ENCODE measurements around the gene SPINK2.

SPINK2 gene

GRCh38 chr4:56790691-56791091, 30.8 kb downstream of the SPINK2 start:
- peaks cover 0 to 13% (median 7%) of the 10 kb centered on the region in 11 experiments; a peak in 9 of 22 replicates for H3K9me3 ChIP-seq (replicated peaks in 1 of 11)
- TF ChIP-seq Cebpa-rat (IDR thresholded peaks at IDR 0.05): no peak
- H4K20me1 ChIP-seq: no peaks in the 10 kb centered on the region
- no peaks in the 10 kb centered on the region for H3K27me3 ChIP-seq
- H3K4me1 ChIP-seq: 0 out of 20 replicates have a peak, but pooled peaks cover 0 to 3% (median 0%) of the 10 kb centered on the region in 10 experiments
- H3K9ac ChIP-seq: no peak overlapping the region
- H3K27ac ChIP-seq: no peak overlapping the region
- no peak overlapping the region for H3K4me2 ChIP-seq
- H3K4me3 ChIP-seq: no peak overlapping the region
- no peaks in the 10 kb centered on the region for H3K36me3 ChIP-seq

DNA sequence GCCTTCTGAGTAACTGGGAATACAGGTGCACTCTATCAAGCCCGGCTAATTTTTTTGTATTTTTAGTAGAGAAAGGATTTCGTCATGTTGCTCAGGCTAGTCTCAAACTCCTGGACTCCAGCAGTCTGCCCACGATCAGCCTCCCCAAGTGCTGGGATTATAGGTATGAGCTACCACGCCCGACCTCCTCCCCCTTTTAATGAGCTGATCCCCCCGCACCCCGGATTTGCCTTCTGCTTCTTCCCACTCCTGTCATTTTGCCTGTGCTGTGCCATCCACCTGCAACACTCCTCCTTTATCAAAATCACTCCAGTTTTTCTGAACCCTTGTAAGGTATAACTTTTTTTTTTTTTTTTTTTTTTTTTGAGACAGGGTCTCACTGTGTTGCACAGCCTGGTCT, 33.4 kb downstream of the SPINK2 start:
- Histone ChIP-seq H3K4me3 (no peak overlapping the region), H3K9ac (no peak overlapping the region), H3K27ac (no peak overlapping the region), H3K4me2 (no peak overlapping the region), H3K36me3 (no peaks in the 10 kb centered on the region), H4K20me1 (no peaks in the 10 kb centered on the region), H3K27me3 (no peaks in the 10 kb centered on the region), H3K4me1 (peaks cover 0 to 3% (median 0%) of the 10 kb centered on the region in 10 experiments; a peak in 1 of 20 replicates), H3K9me3 (replicated peaks in 1 of 11) (peaks cover 0 to 13% (median 7%) of the 10 kb centered on the region in 11 experiments; a peak in 9 of 22 replicates)
- no peak for TF ChIP-seq Cebpa-rat (IDR thresholded peaks at IDR 0.05)

DNA sequence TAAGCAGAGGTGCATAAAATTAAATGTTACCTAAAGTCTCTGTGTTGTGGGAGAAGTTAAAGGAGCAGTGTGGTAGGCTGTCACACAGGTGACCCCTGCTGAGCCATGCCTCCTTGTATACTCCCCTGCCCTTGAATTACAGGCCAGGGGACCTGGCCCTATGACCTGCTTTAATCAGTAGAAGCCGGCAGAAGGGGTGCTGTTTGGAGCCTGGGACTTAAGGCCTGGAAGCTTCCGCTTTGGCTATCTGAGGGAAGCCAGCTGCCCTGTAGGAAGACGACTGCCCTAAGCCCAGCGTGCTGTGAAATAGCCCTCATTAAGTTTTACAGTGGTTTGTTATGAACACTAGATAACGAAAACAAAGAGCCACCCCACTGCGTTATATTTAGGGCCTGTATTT, 34.1 kb downstream of the SPINK2 start:
- H3K9ac ChIP-seq: no peak overlapping the region
- H3K27me3 ChIP-seq: no peaks in the 10 kb centered on the region
- peaks cover 0 to 8% (median 2%) of the 10 kb centered on the region in 10 experiments; a peak in 5 of 20 replicates for H3K4me1 ChIP-seq
- no peak for TF ChIP-seq Cebpa-rat (IDR thresholded peaks at IDR 0.05)
- H3K27ac ChIP-seq: no peak overlapping the region
- no peak overlapping the region for H3K4me2 ChIP-seq
- no peaks in the 10 kb centered on the region for H3K36me3 ChIP-seq
- H4K20me1 ChIP-seq: no peaks in the 10 kb centered on the region
- no peak overlapping the region for H3K4me3 ChIP-seq
- peaks cover 0 to 13% (median 7%) of the 10 kb centered on the region in 11 experiments; a peak in 9 of 22 replicates for H3K9me3 ChIP-seq (replicated peaks in 1 of 11)

GRCh38 chr4:56786955-56787354, 34.5 kb downstream of the SPINK2 start:
- Histone ChIP-seq H4K20me1 (no peaks in the 10 kb centered on the region), H3K9ac (no peak overlapping the region), H3K9me3 (replicated peaks in 1 of 11) (peaks cover 0 to 13% (median 7%) of the 10 kb centered on the region in 11 experiments; a peak in 9 of 22 replicates), H3K4me3 (no peak overlapping the region), H3K27me3 (no peaks in the 10 kb centered on the region), H3K36me3 (no peaks in the 10 kb centered on the region), H3K4me2 (no peak overlapping the region), H3K27ac (no peak overlapping the region), H3K4me1 (peaks cover 0 to 8% (median 2%) of the 10 kb centered on the region in 10 experiments; a peak in 5 of 20 replicates)
- TF ChIP-seq Cebpa-rat (IDR thresholded peaks at IDR 0.05): no peak

- no peaks in the 10 kb centered on the region for H3K36me3 ChIP-seq
- peaks cover 0 to 8% (median 2%) of the 10 kb centered on the region in 10 experiments; a peak in 5 of 20 replicates for H3K4me1 ChIP-seq
- no peak overlapping the region for H3K27ac ChIP-seq
- no peaks in the 10 kb centered on the region for H4K20me1 ChIP-seq
- no peak overlapping the region for H3K4me2 ChIP-seq
- H3K27me3 ChIP-seq: no peaks in the 10 kb centered on the region
- no peak overlapping the region for H3K9ac ChIP-seq
- peaks cover 0 to 4% (median 3%) of the 10 kb centered on the region in 11 experiments; a peak in 6 of 22 replicates for H3K9me3 ChIP-seq (replicated peaks in 1 of 11)
- TF ChIP-seq Cebpa-rat (IDR thresholded peaks at IDR 0.05): no peak
- H3K4me3 ChIP-seq: no peak overlapping the region
Observed at GRCh38 chr4:56783986-56784385, 37.5 kb downstream of the SPINK2 start.

DNA sequence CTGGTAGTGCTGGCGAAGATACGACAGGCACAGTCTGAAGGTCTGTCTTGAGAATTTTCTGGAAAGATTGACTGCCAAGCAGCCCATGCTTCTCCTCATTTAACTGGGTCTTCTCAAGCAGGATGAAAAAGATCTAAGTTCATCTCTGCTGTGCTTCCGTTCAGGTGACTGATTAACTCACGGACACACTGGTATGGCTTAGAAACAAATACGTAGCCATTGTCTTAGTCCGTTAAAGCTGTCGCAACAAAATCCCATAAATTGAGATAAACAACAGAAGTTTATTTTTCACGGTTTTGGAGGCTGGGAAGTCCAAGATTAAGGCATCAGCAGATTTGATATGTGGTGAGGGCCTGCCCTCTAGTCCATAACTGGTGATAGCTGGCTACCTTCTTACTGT, 39.5 kb downstream of the SPINK2 start:
- TF ChIP-seq Cebpa-rat (IDR thresholded peaks at IDR 0.05): no peak
- no peaks in the 10 kb centered on the region for H4K20me1 ChIP-seq
- H3K9me3 ChIP-seq (replicated peaks in 1 of 11): no peaks in the 10 kb centered on the region
- H3K4me3 ChIP-seq: no peak overlapping the region
- H3K9ac ChIP-seq: no peak overlapping the region
- no peak overlapping the region for H3K4me2 ChIP-seq
- no peak overlapping the region for H3K27ac ChIP-seq
- H3K27me3 ChIP-seq: no peaks in the 10 kb centered on the region
- peaks cover 0 to 7% (median 0%) of the 10 kb centered on the region in 10 experiments; a peak in 5 of 20 replicates for H3K4me1 ChIP-seq
- H3K36me3 ChIP-seq: no peaks in the 10 kb centered on the region

- Histone ChIP-seq H3K36me3 (no peaks in the 10 kb centered on the region), H3K4me3 (no peak overlapping the region), H4K20me1 (no peaks in the 10 kb centered on the region), H3K9me3 (replicated peaks in 1 of 11) (no peaks in the 10 kb centered on the region), H3K4me1 (peaks cover 0 to 4% (median 0%) of the 10 kb centered on the region in 10 experiments; a peak in 4 of 20 replicates), H3K27ac (no peak overlapping the region), H3K9ac (no peak overlapping the region), H3K4me2 (no peak overlapping the region), H3K27me3 (no peaks in the 10 kb centered on the region)
- TF ChIP-seq Cebpa-rat (IDR thresholded peaks at IDR 0.05): no peak
Observed at GRCh38 chr4:56773346-56773745, 48.2 kb downstream of the SPINK2 start.

DNA sequence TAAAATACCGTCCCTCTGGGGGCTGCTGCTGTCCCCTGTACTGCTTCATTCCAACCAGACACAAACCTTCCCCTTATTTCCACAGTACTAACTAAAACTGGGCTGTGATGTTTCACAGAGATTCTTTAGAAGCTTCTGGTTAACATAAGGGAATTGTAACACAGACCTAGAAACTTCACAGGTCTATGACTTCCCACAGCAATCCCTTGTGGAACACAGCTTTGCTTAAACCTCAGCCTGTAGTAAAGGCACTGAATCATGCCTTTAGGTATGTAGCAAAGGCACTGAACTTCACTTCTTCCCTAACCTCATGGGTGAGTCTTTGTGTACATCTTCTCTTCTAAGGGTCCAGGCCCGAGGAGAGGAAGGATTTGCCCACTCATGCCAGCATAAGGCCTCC, 49.4 kb downstream of the SPINK2 start:
- no peaks in the 10 kb centered on the region for H4K20me1 ChIP-seq

DNA sequence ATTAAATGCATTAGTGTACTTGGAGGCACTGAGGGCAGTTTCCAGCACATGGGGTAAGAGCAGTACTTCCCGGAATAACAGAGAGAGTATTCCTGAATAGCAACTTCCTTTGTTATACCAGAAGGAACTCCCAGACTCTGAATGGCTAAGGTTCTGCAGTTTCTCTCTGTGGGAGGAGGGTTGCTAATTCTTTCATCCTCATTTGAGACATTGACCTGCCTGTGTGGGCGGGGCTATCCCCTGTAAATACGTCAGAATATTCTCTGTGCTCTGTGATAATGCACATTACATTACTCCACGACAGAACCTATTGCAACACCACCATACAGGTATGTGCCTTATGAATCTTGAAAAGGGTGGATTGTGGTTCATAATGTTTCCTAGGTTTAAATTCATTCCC, 52.7 kb downstream of the SPINK2 start:
- Histone ChIP-seq H3K4me1 (peaks cover 0 to 28% (median 16%) of the 10 kb centered on the region in 10 experiments; a peak in 17 of 20 replicates), H3K9me3 (replicated peaks in 1 of 11) (no peaks in the 10 kb centered on the region), H3K9ac (no peak overlapping the region), H3K36me3 (no peaks in the 10 kb centered on the region), H4K20me1 (no peaks in the 10 kb centered on the region), H3K27me3 (no peaks in the 10 kb centered on the region), H3K27ac (no peak overlapping the region), H3K4me2 (no peak overlapping the region), H3K4me3 (no peak overlapping the region)
- no peak for TF ChIP-seq Cebpa-rat (IDR thresholded peaks at IDR 0.05)

More for the DNA sequence above, 49.4 kb downstream of the SPINK2 start:
- Histone ChIP-seq H3K9me3 (replicated peaks in 1 of 11) (no peaks in the 10 kb centered on the region), H3K27ac (no peak overlapping the region), H3K4me1 (peaks cover 0 to 8% (median 0%) of the 10 kb centered on the region in 10 experiments; a peak in 4 of 20 replicates), H3K4me3 (no peak overlapping the region), H3K9ac (no peak overlapping the region), H3K4me2 (no peak overlapping the region), H3K27me3 (no peaks in the 10 kb centered on the region), H3K36me3 (no peaks in the 10 kb centered on the region)
- no peak for TF ChIP-seq Cebpa-rat (IDR thresholded peaks at IDR 0.05)

DNA sequence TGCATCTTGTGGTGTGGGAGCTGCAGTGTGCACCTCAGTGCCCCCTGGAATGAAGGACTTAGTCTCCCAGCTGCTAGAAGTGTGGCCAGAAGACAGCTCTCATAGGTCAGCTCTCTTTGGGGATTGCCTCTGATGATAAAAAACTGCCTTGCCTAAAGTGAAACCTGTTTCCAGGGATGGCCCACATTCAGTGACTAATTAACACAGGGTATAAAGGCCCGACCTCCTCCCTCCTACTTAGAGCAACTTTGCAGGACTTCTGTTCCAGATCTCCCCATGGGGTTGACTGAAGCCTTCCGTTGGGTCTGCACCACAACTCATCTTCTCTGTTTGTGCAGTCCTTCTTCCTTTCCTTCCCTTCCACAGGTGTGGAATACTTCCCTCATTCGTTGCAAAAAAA, 53.2 kb downstream of the SPINK2 start:
- Histone ChIP-seq H3K9me3 (replicated peaks in 1 of 11) (no peaks in the 10 kb centered on the region), H3K27me3 (no peaks in the 10 kb centered on the region), H3K27ac (no peak overlapping the region), H3K4me3 (no peak overlapping the region), H3K36me3 (no peaks in the 10 kb centered on the region), H3K9ac (no peak overlapping the region), H3K4me2 (no peak overlapping the region), H4K20me1 (no peaks in the 10 kb centered on the region), H3K4me1 (peaks cover 0 to 32% (median 19%) of the 10 kb centered on the region in 10 experiments; a peak in 17 of 20 replicates)
- TF ChIP-seq Cebpa-rat (IDR thresholded peaks at IDR 0.05): no peak
